GM18499 (cell line): Measurements from ENCODE around the gene AGBL3.

ENCODE experiments used
- ATAC-seq: cut with Tn5 transposase; IDR thresholded peaks from one replicate; pipeline ENCODE4 v1.9.1; 2021; ENCODE audit warnings: moderate number of reproducible peaks; ENCODE audit not compliant: insufficient read depth, unreplicated experiment

The AGBL3 gene

DNA sequence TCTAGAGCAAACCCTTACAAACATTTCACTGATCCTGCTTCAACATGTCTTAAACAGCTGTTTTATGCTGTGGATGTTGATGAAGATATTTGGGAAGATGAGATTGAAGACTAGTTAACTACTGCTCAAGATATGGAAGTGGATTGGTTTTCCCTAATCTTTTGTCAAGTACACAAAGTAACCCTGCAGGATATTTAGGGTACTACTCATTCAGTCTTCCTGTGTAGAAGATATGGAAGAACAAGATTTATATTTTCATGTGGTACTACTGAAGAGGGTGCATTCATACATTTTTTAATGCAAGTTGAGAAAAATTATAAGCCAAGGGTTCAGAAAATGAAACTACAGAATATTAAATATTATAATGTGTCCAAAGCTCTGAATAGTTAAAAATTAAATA, 143.3 kb downstream of the AGBL3 start:
- ATAC-seq: no peak

DNA sequence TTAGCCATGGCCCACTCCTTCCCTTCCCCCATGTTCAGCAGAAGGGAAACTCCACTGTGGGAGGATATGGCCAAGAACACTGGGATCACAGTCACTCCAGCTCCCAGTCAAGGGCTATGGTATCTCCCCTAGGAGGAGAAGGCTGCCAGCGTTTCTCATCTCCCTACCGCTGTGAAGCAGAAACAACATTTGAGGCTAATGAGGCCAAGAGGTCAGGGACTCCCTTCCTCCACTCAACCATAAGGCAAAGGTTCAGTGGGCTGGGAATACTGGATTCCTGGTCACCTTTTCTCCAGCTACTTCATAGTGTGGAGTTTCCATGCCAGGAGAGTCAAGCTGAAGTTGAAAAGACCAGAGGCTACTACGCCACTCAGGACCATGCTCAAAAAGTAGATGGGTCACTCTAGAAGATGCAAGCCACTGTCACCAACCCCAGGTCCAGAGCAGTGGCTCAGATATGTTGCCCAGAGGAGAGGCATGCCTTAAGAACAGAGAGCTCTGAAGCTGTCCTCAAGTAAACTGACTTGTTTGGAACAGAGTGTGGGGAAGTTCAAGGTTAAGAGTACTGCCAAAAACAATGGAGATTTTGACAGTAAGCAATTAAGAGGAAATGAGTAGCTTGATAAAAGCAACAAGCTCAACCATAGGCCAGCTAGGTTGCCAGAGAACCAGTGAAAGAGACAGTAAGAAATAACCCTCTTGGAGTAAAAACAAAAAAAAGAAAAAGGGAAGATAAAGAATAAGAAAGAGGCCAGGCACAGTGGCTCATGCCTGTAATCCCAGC, 157.8 kb downstream of the AGBL3 start:
- no peak for ATAC-seq

DNA sequence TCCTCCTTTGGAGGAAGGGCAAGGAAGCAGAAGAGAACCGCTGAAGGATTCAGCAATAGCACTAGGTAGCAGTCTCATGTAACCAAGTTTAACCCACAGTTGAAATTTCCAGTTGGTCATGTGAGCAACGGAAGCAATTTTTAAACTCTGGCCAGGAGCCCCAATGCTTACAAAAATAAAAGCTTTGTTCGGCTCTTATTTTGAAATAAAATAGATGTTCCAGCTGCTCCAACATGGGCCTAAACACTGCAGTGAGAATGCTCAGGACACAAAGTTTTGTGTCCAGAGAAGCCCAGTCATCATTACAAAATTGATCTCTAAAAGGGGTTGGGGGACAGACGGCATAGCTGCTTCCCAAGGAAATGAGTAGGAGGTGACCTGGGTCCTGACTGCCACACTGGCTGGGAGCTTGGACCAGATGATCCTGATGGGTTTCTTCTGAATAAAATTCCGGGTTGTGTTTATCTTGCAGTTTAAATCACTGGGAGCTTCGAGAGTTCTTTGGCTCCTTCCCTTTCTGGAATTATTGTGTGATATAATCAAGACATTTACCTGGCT, 161.1 kb downstream of the AGBL3 start:
- ATAC-seq: no peak

DNA sequence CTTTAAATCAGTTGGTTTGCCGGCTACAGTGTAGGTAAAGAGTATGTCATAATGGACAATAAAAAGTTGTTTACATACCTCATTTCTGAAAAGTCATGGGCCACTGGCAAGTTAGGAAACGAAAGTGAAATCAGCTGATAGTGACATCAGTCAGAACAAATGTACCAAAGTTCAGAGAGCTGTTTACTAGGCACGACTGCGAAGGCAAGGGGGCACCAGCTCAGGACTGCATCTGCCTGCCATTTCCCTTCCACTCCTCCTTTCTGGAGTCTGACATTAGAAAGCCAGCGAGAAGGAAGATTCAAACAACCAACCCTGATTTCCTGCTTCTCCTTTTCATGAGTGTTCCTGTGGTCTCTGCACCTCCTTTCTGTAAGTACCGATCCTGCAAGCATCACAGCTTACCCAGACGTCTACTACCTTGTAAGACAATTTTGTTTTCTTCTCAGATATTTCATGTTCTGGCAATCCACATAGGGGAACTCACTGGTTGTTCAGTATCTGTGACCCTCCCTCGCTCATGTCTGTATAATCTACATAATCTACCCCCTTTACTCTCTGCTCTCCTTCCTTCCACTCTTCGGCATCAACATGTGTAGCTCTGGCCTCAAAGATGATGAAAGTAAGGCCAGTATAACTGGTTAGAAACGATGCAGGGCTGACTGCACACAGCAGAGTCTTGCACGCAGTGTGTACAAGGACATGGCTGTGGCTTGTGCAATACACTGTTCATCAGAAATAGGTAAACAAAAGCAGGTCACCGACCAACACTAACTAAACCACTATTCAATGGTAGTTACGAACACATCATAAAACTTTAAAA, 161.8 kb downstream of the AGBL3 start, which contains the start of gene TMEM140:
TSS of gene TMEM140 (plus strand) at position 174 of the 823 bp plus-strand sequence. CDS start 16,370 bp downstream, outside the sequence.
- ATAC-seq: peak; percentile 52

DNA sequence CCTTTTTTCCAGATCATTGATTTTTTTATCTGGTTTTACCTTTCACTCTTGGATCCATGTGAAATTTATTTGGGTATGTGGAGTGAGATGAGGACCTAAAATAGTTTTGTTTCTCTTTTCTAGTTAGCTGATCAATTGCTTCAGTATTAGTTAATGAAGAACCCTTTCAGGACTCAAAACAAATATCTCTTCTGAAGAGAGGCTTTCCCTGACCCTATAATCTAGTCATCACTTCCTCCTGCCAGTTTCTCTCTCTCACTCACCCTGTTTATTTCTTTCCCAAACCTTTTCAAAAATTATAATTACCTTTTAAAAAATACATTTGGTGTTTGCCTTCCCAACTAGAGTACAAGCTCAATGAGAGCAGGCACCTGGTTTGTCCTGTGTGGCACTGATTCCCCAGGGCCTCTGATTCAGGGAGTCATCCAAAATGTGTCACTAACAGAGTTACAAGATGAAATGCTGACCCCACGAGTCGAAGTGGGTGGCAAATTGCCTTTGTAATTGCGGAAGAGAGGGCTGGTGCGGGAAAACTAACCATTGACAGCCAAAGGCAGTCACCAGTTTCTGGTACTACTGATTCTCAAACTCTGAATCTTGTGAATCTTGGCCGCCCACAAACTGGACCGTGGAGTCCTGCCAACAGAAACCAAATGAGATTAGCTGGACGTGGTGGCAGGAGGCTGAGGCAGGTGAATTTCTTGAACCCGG, 163.9 kb downstream of the AGBL3 start:
- no peak for ATAC-seq

DNA sequence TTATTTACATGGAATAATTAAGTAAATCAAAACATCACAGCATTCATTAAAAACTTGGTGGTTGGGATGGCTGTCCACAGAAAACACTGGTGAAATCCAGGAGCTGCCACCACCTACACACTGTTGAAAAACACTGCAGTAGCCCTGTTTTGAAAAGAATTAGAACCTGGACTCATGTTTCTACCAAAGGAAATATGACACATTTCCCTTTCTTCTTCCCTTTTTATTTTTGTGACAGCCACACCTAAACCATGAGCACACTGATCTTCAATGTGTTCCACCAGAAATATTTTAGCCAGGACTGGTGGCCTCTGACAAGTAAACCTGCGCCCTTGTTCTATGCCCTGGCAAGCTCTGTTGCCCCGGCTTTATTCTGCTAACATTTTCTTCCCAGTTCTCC, 164.8 kb downstream of the AGBL3 start:
- no peak for ATAC-seq

DNA sequence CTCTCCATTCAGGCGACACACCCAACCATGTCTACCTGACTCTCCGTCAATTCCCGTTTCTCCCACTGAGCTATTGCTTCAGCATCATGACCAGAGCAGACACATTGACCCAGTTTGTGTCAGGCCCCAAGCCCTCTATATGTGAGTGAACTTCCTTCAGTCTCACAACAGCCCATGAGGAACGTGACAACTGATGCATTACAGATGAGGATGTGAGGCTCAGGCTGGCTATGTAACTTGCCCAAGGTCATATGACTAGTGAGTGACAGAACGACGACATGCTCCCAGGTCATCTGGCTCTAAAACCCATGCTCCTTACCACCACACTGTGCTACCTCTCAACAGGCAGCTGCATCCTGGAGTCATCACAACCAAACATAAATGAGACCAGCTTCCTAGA, 165.2 kb downstream of the AGBL3 start:
- ATAC-seq: no peak

DNA sequence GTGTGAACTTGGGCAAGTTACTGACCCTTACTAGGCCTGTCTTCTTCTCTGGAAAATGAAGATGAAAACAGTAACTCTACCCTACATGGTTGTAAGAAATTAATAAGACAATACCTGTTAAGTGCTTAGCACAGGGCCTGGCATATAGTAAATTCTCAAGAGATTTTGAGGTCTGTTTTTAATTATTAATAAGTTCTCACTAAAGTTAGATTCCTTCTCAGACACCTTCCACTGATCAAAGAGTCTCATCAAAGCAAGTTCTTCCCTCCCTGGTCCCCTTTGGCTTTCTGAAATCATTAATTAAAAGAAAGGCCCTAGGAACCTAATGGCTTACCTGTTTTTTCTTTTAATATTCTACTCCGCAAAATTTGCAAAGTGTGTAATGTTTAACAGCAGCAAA, 166.1 kb downstream of the AGBL3 start:
- ATAC-seq: no peak

DNA sequence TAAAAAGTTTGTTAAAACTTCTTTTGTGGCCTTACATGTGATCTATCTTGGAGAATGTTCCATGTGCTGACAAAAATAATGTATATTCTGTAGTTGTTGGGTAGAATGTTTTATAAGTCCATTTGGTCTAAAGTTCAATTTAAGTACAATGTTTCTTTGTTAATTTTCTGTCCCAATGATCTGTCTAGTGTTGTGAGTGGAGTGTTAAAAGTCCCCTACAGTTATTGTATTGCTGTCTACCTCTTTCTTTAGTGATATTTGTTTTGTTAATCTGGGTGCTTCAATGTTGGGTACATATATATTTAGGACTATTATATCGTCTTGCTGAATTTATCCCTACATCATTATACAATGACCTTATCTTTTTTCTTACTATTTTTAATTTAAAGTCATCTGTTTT, 168.4 kb downstream of the AGBL3 start:
- ATAC-seq: no peak

DNA sequence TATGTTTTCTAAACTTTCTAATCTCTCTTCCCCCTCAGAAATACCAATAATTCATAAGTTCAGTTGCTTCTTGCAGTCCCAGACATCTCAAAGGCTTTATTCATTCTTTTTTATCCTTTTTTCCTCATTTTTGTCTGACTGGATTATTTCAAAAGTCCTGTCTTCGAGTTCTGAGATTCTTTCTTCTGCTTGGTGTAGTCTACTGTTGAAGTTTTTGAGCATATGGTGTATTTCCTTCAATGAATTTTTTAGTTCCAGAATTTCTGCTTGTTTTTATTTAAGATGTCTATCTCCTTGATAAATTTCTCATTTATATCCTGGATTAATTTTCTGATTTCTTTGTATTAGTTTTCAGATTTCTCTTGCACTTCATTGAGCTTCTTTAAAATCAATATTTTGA, 170.0 kb downstream of the AGBL3 start:
- ATAC-seq: no peak

DNA sequence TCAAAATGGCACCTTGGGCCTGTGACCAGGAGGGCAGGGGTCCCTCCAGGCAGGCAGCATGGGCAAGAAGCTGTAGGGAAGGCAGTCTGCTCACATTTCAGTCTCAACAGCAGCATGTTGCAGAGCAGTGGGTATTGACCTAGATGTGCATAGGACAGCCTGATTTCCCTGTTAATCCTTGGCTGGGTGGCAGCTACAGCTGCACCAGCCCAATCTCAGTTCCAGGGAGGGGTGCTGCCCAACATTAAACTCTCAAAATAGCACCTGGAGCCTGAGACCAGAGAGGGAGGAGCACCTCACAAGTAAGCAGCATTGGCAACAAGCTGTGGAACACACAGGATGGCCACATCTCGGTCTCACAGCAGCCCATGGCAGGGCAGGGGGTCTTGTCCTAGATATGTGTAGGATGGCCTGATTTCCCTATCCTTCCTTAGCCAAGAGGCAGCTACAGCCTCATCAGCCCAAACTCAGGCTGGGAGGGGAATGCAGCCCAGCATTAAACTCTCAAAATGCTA, 171.9 kb downstream of the AGBL3 start:
- no peak for ATAC-seq

DNA sequence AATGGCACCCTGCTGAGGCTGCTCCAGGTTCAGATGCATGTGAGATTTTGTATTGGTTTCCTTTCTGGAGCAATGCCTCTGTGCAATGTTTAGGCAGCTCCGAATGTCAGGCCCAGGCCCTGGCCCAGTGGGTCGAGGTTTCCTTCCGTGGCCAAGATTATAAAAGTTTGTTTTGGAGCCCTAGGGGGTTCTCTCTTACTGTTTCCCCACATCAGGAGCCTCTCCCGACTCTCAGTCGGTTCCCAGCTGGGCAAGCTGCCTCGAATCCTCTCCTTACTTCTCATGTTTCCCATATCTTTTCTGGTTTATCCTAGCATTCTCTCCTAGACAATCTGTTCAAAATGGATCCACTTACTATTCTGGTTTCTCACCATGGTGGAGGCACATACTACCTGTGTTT, 172.6 kb downstream of the AGBL3 start:
- ATAC-seq: no peak

DNA sequence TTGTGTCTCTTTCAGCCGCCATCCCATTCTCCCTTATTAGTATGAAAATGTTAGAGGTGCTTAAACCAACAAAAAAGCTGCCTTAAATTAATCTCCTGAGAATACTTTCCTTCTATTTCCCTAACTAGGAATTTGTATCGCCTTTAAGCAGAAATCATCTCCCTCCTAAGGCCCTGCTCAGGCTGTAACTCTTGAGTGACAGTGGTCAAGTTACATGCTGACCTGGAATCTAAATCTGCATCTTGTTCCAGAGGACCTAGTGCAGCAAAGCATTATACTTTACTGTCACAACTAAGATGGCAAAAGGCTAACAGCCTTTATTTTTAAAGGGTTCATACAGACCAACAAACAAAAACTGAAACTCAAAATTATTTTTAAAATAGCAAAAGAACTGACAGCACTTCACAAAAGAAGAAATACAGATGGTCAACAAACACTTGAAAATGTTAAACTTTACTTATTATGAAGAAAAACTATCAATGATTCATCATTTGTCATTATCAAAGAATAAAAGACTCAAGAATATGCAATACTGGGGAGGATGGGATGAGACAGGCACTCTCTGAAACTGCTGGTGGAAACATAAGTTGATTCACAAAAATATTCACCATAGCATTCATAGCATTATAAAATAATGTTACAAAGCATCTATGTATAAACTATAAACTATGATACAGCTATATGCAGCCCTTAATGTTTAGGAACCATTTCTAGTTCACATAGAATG, 173.2 kb downstream of the AGBL3 start:
- peak; percentile 21 for ATAC-seq

DNA sequence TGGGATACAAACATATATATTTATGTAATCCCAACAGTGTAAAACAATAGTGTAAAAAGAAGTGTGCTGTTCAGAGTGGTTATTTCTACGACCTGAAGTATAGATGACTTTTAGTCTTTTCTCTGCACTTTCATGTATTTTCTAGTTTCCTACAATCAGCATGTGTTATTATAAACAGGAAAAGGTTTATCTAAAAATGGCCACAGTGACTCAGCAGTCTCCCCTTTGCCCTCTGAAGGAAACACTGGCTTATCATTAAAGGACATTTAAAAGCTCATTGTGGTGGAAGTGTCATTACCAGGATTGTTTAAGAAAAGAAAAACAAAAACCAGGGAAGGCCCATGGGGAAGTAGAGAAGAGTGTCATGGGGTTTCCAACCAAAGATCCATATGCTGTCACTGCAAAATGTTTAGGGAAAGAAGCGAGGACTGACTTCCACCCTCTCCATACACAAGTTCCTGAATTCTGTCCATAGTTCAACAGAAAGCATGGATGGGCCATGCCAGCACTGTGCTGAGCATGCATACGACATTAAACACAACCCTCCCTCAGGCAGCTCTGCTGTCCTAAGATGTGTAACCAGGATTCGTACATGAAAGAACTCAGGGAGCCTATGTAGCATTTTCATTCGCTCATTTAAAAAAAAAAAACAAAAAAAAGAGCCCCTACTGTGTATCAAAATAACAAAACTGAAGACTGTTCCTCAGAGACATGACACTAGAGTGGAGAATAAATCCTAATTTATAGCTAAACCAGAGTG, 174.0 kb downstream of the AGBL3 start:
- ATAC-seq: peak; percentile 37

DNA sequence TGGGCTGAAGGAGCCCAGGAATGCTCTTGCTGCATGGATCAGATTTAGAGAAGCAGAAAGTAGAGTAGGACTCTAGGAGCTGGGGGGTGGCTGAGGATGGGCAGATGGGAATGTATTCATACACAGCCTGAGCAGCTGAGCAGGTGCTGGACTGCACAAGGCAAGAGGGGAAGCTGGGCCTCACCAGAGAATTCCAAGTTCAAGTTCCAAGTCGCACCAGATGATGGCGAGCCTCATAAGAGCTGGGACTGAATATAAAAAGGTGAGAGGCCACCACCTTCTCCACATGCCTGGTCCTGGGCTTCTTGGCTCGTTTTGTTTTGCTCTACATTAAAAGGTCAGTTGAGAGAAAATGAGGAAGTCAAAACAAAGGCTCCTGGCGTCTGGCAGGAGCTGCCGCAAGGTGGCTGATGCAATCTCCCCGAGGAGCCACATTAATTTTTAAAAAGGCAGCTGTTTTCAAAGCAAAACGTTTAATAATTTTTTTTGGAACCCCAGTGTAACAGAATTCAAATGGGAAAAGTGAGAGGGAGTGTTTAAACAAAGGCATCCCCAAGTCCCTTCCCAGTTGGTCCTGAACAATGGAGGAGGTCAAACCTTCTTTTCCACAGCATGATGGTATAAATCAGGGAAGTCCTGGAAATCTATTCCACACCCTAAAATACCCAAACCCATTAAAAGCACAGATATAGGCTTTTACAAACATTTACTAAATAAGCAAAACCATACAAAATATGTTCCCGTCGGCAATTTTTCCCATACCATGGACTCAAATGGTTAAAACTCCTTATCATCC, 174.7 kb downstream of the AGBL3 start:
- no peak for ATAC-seq

DNA sequence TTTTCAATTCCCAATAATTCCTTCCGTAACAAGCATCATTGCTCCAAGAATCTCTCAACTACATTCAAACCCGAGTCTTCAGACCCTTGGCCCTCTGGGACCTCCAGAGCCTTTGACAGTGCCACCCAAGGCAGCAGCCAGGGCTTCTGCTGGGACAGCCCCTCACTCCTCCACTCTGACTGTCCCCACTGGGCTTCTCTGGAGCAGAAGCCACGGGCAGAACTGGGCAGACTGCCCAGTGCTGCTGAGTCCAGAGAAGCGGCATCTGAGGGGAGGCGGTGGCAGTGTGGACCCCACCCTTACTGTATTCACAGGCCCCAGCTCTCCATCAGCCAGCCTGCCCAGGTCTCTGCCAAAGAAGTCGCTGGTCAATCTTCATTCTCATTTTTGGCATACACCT, 175.4 kb downstream of the AGBL3 start:
- no peak for ATAC-seq

DNA sequence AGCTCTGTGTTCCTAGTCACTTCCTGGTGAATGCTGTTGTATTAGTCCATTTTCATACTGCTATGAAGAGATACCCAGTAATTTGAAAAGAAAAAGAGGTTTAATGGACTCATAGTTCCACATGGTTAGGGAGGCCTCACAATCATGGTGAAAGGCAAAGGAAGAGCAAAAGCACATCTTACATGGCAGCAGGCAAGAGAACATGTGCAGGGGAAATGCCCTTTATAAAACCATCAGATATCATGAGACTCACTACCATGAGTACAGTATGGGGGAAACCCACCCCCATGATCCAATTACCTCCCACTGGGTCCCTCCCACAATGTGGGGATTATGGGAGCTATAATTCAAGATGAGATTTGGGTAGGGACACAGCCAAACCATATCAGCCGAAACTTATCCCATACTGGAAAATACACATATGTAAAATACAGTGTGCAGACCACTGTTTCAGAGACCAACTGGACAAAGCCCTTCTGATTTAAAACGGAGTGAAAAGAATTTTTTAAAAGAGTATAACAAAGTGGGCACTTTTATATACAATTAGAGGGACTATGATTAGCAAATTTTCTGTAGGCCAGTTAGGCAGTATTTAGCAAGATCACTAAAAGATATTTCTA, 176.2 kb downstream of the AGBL3 start:
- no peak for ATAC-seq
